ENCODE results near the gene KIFAP3. TPM values are rescaled to one million over a fixed set of nuclear protein-coding genes. Genes with fewer than 3 reads are reported as not detected.

Gene KIFAP3
- total and polyA plus RNA-seq, 2 of the 8 experiments (the other 6 are each of a cell fraction or from before 2014, with no cell fraction given), result 1.3 to 3.2 TPM

GRCh38 chr1:169902751-169903150 lies 171.7 kb downstream of the KIFAP3 start:
- Histone ChIP-seq H2AK5ac (ENCODE audit: low read depth, low read length) (no peak overlapping the region), H3K23ac (ENCODE audit: insufficient read length) (no peak overlapping the region), H3K14ac (ENCODE audit: insufficient read length) (no peak overlapping the region), H4K8ac (ENCODE audit: extremely low read depth, insufficient read depth, low read length) (no peak overlapping the region), H3K56ac (replicated peaks; ENCODE audit: insufficient read length, low read depth, low read length) (no peak overlapping the region), H2BK15ac (ENCODE audit: low read length) (no peak overlapping the region), H3K4me2 (ENCODE audit: insufficient read depth in 1 of 2, low read depth in 2 of 2, low read length in 2 of 2) (no peak overlapping the region), H2AFZ (ENCODE audit: low read length) (no peak overlapping the region), H3K23me2 (ENCODE audit: low read depth, low read length) (no peaks in the 10 kb centered on the region), H2BK120ac (replicated peaks; ENCODE audit: low read depth, low read length) (no peak overlapping the region), H2BK5ac (ENCODE audit: low read depth, low read length) (no peak overlapping the region), H3K4me1 (replicated peaks in 1 of 4; ENCODE audit: control insufficient read depth in 3 of 4, insufficient read depth in 4 of 4, low read length in 3 of 4) (no peaks in the 10 kb centered on the region), H2BK20ac (ENCODE audit: low read length) (no peak overlapping the region), H3K4ac (replicated peaks; ENCODE audit: insufficient read length, low read depth, low read length) (no peak overlapping the region), H3K79me1 (ENCODE audit: low read depth, low read length) (no peaks in the 10 kb centered on the region), H4K20me1 (replicated peaks in 1 of 2; ENCODE audit: control insufficient read depth in 1 of 2, insufficient read depth in 2 of 2, low read length in 2 of 2) (no peaks in the 10 kb centered on the region), H4K5ac (ENCODE audit: insufficient read length, low read depth, low read length) (no peak overlapping the region), H3K27me3 (replicated peaks in 1 of 4; ENCODE audit: control insufficient read depth in 3 of 4, extremely low read depth in 1 of 4, insufficient read depth in 3 of 4, low read length in 3 of 4) (no peaks in the 10 kb centered on the region), H3K79me2 (ENCODE audit: control insufficient read depth in 1 of 2, insufficient read depth in 2 of 2, low read length in 2 of 2) (no peaks in the 10 kb centered on the region), H3K9me3 (ENCODE audit: insufficient read depth in 2 of 2, low read depth in 1 of 2, low read length in 1 of 2) (no peaks in the 10 kb centered on the region), H3K18ac (ENCODE audit: extremely low read depth, low read length) (no peak overlapping the region), H2BK12ac (ENCODE audit: low read depth, low read length) (no peak overlapping the region), H3K9ac (replicated peaks in 1 of 4; ENCODE audit: extremely low read depth in 1 of 4, low read depth in 3 of 4, low read length in 3 of 4) (no peak overlapping the region), H4K91ac (replicated peaks; ENCODE audit: insufficient read length, low read length) (no peak overlapping the region), H3K4me3 (ENCODE audit: extremely low read depth in 1 of 4, insufficient read depth in 2 of 4, low read depth in 3 of 4, low read length in 4 of 4) (no peak overlapping the region), H3K36me3 (ENCODE audit: control insufficient read depth in 2 of 4, insufficient read depth in 4 of 4, low read length in 3 of 4) (no peaks in the 10 kb centered on the region), H3K27ac (ENCODE audit: low read depth, low read length) (no peak overlapping the region)
- no peak for FAIRE-seq
- WGBS, 2 experiments (ENCODE audit: extremely low coverage in 1 of 2, insufficient coverage in 1 of 2, insufficient read length in 1 of 2, insufficient replicate concordance in 2 of 2, low coverage in 1 of 2, low lambda C conversion rate in 2 of 2, missing lambda C conversion rate in 1 of 2), result 71% methylated on average over 5 of the region's 5 CpGs; no CpG with 5 or more reads in 1 of the 2 experiments
- ChIA-PET CTCF (ENCODE audit: partially characterized antibody) (interaction anchor here (0.6 to 1.4 kb wide), 2 partner anchors 9 to 874 kb away, joined by 3 read pairs; no protein-coding TSS in a partner anchor), POLR2A (ENCODE audit: partially characterized antibody) (interaction anchor here (1.9 kb wide), 1 partner anchor 9 kb away, joined by 8 read pairs; the partner anchor contains the start of gene SCYL3)
- TF ChIP-seq TBP (IDR thresholded peaks at IDR 0.05; ENCODE audit: low read depth, low read length) (no peak), RNF2 (IDR thresholded peaks at IDR 0.05; ENCODE audit: borderline replicate concordance, low read depth, low read length, missing control alignments, poor library complexity, severe bottlenecking) (no peak), KDM5A (IDR thresholded peaks at IDR 0.05; ENCODE audit: low read length) (no peak), TCF12 (IDR thresholded peaks at IDR 0.05; ENCODE audit: low read depth, low read length) (no peak), EGR1 (IDR thresholded peaks at IDR 0.05; ENCODE audit: borderline replicate concordance, low read depth, low read length) (no peak)
- no peak for DNase-seq (ENCODE audit: low read depth in 1 of 2, low spot score in 2 of 2)

All from H1 (cell line).